Measurements from ENCODE around the gene WIF1. TPM values are rescaled to one million over a fixed set of nuclear protein-coding genes. Genes with fewer than 3 reads are reported as not detected.

Gene WIF1
- total and polyA plus RNA-seq, 2 of the 4 experiments (the other 2 are of a cell fraction): not detected

DNA sequence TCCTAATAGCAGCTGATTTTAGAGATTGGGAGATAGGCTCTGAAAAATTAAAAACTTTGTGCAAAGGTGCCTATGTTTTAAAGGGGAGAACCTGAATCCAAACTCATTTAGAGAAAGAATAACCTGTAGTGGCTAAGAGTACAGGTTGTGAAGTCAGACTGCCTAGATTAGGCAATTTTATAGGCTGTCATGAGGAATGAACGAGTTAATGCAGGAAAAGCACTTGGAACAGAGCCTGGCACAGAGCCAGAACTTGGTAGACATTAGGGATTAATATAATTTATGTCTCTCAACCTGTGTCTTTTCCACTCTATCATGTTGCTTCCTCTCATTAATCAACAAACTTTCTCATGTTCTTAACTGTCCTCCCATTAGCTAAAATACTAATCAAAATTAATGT is 98.1 kb downstream of the WIF1 start:
- peaks cover 3% of the 10 kb centered on the region for H3K27me3 ChIP-seq (ENCODE audit: control insufficient read depth, insufficient read depth, low read length)
- dilution Hi-C loops (cut with HindIII; ENCODE audit: low sequenced_read_pairs, unreplicated experiment) (no loop called here), intact Hi-C loops (cut with micrococcal nuclease) (no loop called here), in situ Hi-C loops (cut with MboI; ENCODE audit: low sequenced_read_pairs) (no loop called here)
- H3K79me1 ChIP-seq (ENCODE audit: low read depth in 1 of 2, low read length in 2 of 2): no peaks in the 10 kb centered on the region
- no peaks in the 10 kb centered on the region for H3K9me3 ChIP-seq (ENCODE audit: control insufficient read depth, insufficient read depth, low read length)
- no peaks in the 10 kb centered on the region for H3K9me1 ChIP-seq (ENCODE audit: insufficient read depth, low read length)
- no peak overlapping the region for H2AFZ ChIP-seq (replicated peaks; ENCODE audit: low read length, poor library complexity)
- H3K36me3 ChIP-seq (ENCODE audit: control insufficient read depth, insufficient read depth, low read length): no peaks in the 10 kb centered on the region
- no peak overlapping the region for H2AK5ac ChIP-seq (ENCODE audit: low read depth, low read length)
- no peaks in the 10 kb centered on the region for H4K20me1 ChIP-seq (ENCODE audit: insufficient read depth, low read length)
- no peak overlapping the region for H4K8ac ChIP-seq (ENCODE audit: low read depth in 2 of 2, low read length in 2 of 2)
- H4K91ac ChIP-seq (ENCODE audit: insufficient read depth, low read depth, low read length): no peak overlapping the region
- WGBS, 2 experiments (ENCODE audit: extremely low coverage in 2 of 2, insufficient read length in 1 of 2): no CpG with 5 or more reads among the region's 1 CpG
- no peak overlapping the region for H3K4ac ChIP-seq (ENCODE audit: low read depth, low read length)
- ATAC-seq (ENCODE audit: low read depth) (no peak), DNase-seq (no peak)
- no peak for TF ChIP-seq MAZ (IDR thresholded peaks at IDR 0.05; ENCODE audit: borderline replicate concordance, low read depth, low read length)
- no peak for TF ChIP-seq POLR2A (IDR thresholded peaks at IDR 0.05; ENCODE audit: low read depth, low read length)
- TF ChIP-seq RFX5 (IDR thresholded peaks at IDR 0.05; ENCODE audit: low read depth, low read length): no peak
- TF ChIP-seq BHLHE40 (IDR thresholded peaks at IDR 0.05; ENCODE audit: low read depth, low read length): no peak
- no peak overlapping the region for H3K27ac ChIP-seq (ENCODE audit: insufficient read depth, low read length)
- no peak overlapping the region for H4K5ac ChIP-seq (ENCODE audit: low read depth, low read length)
- BruUV-seq (replicated peaks): no TSS peak
- no peak overlapping the region for H3K4me3 ChIP-seq (ENCODE audit: insufficient read depth, low read depth, low read length)
- no peak overlapping the region for H3K56ac ChIP-seq (ENCODE audit: extremely low read depth, insufficient read depth, low read length)
- CTCF ChIA-PET: no interaction called here
- no peak overlapping the region for H2BK120ac ChIP-seq (ENCODE audit: low read depth, low read length)
- no peak overlapping the region for H2BK20ac ChIP-seq (ENCODE audit: low read depth, low read length)
- H2BK5ac ChIP-seq (ENCODE audit: low read depth, low read length, poor library complexity, severe bottlenecking): no peak overlapping the region
- no peak overlapping the region for H3K14ac ChIP-seq (replicated peaks; ENCODE audit: low read depth, low read length)
- no peak overlapping the region for H3K9ac ChIP-seq (ENCODE audit: low read depth, low read length)
- H3K4me1 ChIP-seq (ENCODE audit: control insufficient read depth, insufficient read depth, low read length): no peaks in the 10 kb centered on the region
- H3K4me2 ChIP-seq (ENCODE audit: low read depth, low read length): no peak overlapping the region
- H2BK15ac ChIP-seq (ENCODE audit: low read depth, low read length): no peak overlapping the region
- no peak overlapping the region for H3K23ac ChIP-seq (ENCODE audit: low read depth, low read length)
- no peak overlapping the region for H2AK9ac ChIP-seq (replicated peaks; ENCODE audit: low read depth, low read length, poor library complexity)
- no peak overlapping the region for H3K18ac ChIP-seq (ENCODE audit: low read depth, low read length)
- POLR2A ChIA-PET (ENCODE audit: unreplicated experiment): no interaction called here

All from IMR-90 (cell line).